ENCODE measurements around the gene ARHGAP44. TPM values are rescaled to one million over a fixed set of nuclear protein-coding genes. Genes with fewer than 3 reads are reported as not detected.
"Not testable (repeated sequence)": the region's sequence is repeated elsewhere in the genome, so short reads cannot be mapped to it uniquely, and the experiment has no call there.

Gene ARHGAP44
- polyA plus RNA-seq, 6 donors from 2014 or later: 0.07 to 0.16 TPM; not detected in 4

- Mint-ChIP-seq H3K36me3 (peaks cover 0 to 1% of the 10 kb centered on the region in 2 donors), H3K27ac (no peak overlapping the region), H3K4me3 (no peak overlapping the region), H3K9me3 (peaks cover 1 to 9% (median 5%) of the 10 kb centered on the region in 7 donors), H3K4me1 (no peaks in the 10 kb centered on the region), H3K27me3 (peaks cover 0 to 5% (median 0%) of the 10 kb centered on the region in 3 donors)
- no peak for DNase-seq
- no peak for ATAC-seq (ENCODE audit: low read depth in 2 of 2)
Measured at GRCh38 chr17:12877953-12878669, 88.8 kb downstream of the ARHGAP44 start.

- H3K9me3 Mint-ChIP-seq: not testable (repeated sequence)
Measured at GRCh38 chr17:12879096-12879495, 89.8 kb downstream of the ARHGAP44 start.

GRCh38 chr17:12883472-12883871, 94.2 kb downstream of the ARHGAP44 start:
- peaks cover 0 to 6% (median 1%) of the 10 kb centered on the region in 7 donors for H3K9me3 Mint-ChIP-seq
- H3K36me3 Mint-ChIP-seq: no peaks in the 10 kb centered on the region
- no peaks in the 10 kb centered on the region for H3K4me1 Mint-ChIP-seq

More at GRCh38 chr17:12879096-12879495, 89.8 kb downstream of the ARHGAP44 start:
- H3K27me3 Mint-ChIP-seq; H3K27ac Mint-ChIP-seq; H3K36me3 Mint-ChIP-seq; H3K4me1 Mint-ChIP-seq; H3K4me3 Mint-ChIP-seq; ATAC-seq (ENCODE audit: low read depth in 2 of 2); DNase-seq: not testable (repeated sequence)

GRCh38 chr17:12887088-12887487, 97.8 kb downstream of the ARHGAP44 start:
- H3K9me3 Mint-ChIP-seq: peaks cover 0 to 12% (median 3%) of the 10 kb centered on the region in 7 donors
- no peaks in the 10 kb centered on the region for H3K36me3 Mint-ChIP-seq
- no peak overlapping the region for H3K4me3 Mint-ChIP-seq
- peaks cover 0 to 10% (median 0%) of the 10 kb centered on the region in 3 donors for H3K27me3 Mint-ChIP-seq
- DNase-seq: no peak
- no peaks in the 10 kb centered on the region for H3K4me1 Mint-ChIP-seq
- H3K27ac Mint-ChIP-seq: peak overlapping the region in 1 of 6 donors; percentile 1
- ATAC-seq (ENCODE audit: low read depth in 2 of 2): no peak

More at GRCh38 chr17:12883472-12883871, 94.2 kb downstream of the ARHGAP44 start:
- ATAC-seq (ENCODE audit: low read depth in 2 of 2) (no peak), DNase-seq (no peak)
- Mint-ChIP-seq H3K4me3 (no peak overlapping the region), H3K27ac (no peak overlapping the region), H3K27me3 (no peaks in the 10 kb centered on the region)

DNA sequence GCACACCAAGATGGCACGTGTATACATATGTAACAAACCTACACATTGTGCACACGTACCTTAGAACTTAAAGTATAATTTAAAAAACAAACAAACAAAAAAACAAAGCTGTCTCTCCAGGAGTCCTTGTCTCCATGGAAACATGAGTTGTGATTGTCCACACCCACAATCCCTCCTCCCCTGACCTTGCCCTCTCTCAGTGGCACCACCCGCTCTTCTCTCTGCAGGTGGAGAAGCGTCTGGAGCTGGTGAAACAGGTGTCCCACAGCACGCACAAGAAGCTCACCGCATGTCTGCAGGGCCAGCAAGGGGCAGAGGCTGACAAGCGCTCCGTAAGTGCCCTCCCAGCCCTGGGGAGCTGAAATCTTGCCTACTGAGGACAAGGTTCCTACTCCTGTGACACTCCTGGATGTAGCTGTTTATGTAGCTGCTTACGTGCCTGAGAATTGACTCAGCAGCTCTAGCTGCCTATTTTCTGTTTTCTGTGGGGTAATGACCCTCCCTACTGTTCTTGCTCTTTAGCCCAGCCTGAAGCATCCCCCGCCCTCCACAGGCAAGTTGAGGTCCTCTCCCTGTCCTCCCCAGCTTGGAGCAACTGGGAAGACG, 107.0 kb downstream of the ARHGAP44 start:
- no peak overlapping the region for H3K27ac Mint-ChIP-seq
- ATAC-seq (ENCODE audit: low read depth in 2 of 2): no peak
- no peak for DNase-seq
- H3K4me1 Mint-ChIP-seq: no peaks in the 10 kb centered on the region
- peak overlapping the region in 1 of 8 donors; percentile 48 for H3K4me3 Mint-ChIP-seq
- H3K36me3 Mint-ChIP-seq: peaks cover 0 to 10% of the 10 kb centered on the region in 2 donors
- H3K27me3 Mint-ChIP-seq: no peaks in the 10 kb centered on the region
- peaks cover 10 to 51% (median 24%) of the 10 kb centered on the region in 7 donors for H3K9me3 Mint-ChIP-seq

DNA sequence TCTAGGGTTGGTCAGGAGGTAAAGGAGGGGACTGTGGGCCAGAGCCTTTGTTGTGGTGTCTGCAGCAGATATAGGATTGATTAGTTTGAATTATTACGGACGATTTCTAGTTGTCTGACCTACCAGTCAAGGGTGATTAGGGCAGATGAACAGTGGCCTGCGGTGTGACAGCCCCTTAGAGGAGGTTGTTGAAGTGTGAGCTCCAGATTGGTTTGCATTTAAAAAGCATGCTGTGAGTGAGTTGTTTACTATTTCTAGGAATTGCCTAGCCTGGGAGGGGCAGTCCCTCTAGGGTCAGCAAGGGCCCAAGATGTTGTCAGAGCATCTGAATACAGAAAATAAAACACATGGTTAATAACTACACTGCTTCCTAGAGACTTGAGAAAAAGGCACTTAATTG, 108.8 kb downstream of the ARHGAP44 start:
- H3K9me3 Mint-ChIP-seq: peaks cover 12 to 36% (median 21%) of the 10 kb centered on the region in 7 donors
- no peak for ATAC-seq (ENCODE audit: low read depth in 2 of 2)
- no peak overlapping the region for H3K4me3 Mint-ChIP-seq
- no peaks in the 10 kb centered on the region for H3K4me1 Mint-ChIP-seq
- peaks cover 0 to 4% (median 0%) of the 10 kb centered on the region in 3 donors for H3K27me3 Mint-ChIP-seq
- DNase-seq: no peak
- no peak overlapping the region for H3K27ac Mint-ChIP-seq
- peaks cover 0 to under 1% of the 10 kb centered on the region in 2 donors for H3K36me3 Mint-ChIP-seq

GRCh38 chr17:12899604-12900003, 110.3 kb downstream of the ARHGAP44 start:
- DNase-seq (no peak), ATAC-seq (ENCODE audit: low read depth in 2 of 2) (no peak)
- Mint-ChIP-seq H3K4me1 (no peaks in the 10 kb centered on the region), H3K27ac (no peak overlapping the region), H3K36me3 (no peaks in the 10 kb centered on the region), H3K9me3 (peaks cover 6 to 27% (median 18%) of the 10 kb centered on the region in 7 donors), H3K27me3 (peaks cover 0 to 4% (median 4%) of the 10 kb centered on the region in 3 donors), H3K4me3 (no peak overlapping the region)

GRCh38 chr17:12900474-12900873, 111.2 kb downstream of the ARHGAP44 start:
- no peak for DNase-seq
- Mint-ChIP-seq H3K4me1 (no peaks in the 10 kb centered on the region), H3K4me3 (no peak overlapping the region)

DNA sequence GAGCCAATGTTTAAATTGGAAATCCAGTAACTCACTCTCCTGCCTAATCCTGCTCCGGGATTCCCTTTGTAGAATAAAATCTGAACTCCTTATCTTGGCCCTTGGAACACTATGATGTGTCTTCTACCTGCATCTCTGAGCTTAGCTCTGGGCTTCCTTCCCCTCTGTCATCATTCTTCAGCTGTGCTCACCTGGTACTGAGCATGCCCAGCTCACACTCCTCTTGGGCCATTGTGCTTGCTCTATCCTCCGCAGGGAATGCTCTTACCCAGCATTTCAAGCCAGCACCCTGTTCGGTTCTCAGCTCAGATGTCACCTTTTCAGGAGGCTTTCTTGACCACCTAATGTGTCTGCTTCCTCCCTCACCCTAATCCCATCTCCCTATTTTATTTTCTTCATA, 112.7 kb downstream of the ARHGAP44 start:
- H3K27ac Mint-ChIP-seq: no peak overlapping the region
- H3K9me3 Mint-ChIP-seq: peaks cover 9 to 24% (median 17%) of the 10 kb centered on the region in 7 donors
- H3K4me1 Mint-ChIP-seq: no peaks in the 10 kb centered on the region
- no peak overlapping the region for H3K4me3 Mint-ChIP-seq
- DNase-seq (no peak), ATAC-seq (ENCODE audit: low read depth in 2 of 2) (no peak)
- H3K27me3 Mint-ChIP-seq: peaks cover 0 to 8% (median 4%) of the 10 kb centered on the region in 3 donors
- H3K36me3 Mint-ChIP-seq: no peaks in the 10 kb centered on the region

More at GRCh38 chr17:12900474-12900873, 111.2 kb downstream of the ARHGAP44 start:
- Mint-ChIP-seq H3K27ac (no peak overlapping the region), H3K9me3 (peaks cover 6 to 21% (median 18%) of the 10 kb centered on the region in 7 donors), H3K36me3 (no peaks in the 10 kb centered on the region), H3K27me3 (peaks cover 0 to 4% (median 4%) of the 10 kb centered on the region in 3 donors)
- ATAC-seq (ENCODE audit: low read depth in 2 of 2): no peak

DNA sequence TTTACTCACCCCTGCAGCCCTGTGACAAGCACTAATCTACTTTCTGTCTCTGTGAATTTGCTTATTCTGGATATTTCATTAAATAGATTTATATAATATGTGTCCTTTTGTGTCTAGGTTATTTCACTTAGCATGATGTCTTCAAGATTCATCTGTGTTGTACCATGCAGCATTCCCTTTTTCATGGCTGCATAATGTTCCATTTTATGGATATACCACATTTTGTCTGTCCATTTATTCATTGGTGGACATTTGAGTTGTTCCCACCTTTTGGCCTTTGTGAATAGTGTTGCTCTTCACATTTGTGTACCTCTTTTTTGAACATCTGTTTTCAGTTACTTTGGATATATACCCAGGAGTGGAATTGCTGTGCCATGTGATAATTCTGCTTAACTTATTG, 118.2 kb downstream of the ARHGAP44 start:
- Mint-ChIP-seq H3K27me3 (peaks cover 0 to 10% (median 8%) of the 10 kb centered on the region in 3 donors), H3K4me1 (no peaks in the 10 kb centered on the region), H3K4me3 (no peak overlapping the region), H3K36me3 (no peaks in the 10 kb centered on the region), H3K9me3 (peaks cover 8 to 41% (median 10%) of the 10 kb centered on the region in 7 donors), H3K27ac (peak overlapping the region in 1 of 6 donors; percentile 29)
- DNase-seq (no peak), ATAC-seq (ENCODE audit: low read depth in 2 of 2) (no peak)

GRCh38 chr17:12909046-12909445, 119.7 kb downstream of the ARHGAP44 start:
- H3K4me1 Mint-ChIP-seq: no peaks in the 10 kb centered on the region
- no peak overlapping the region for H3K27ac Mint-ChIP-seq
- H3K36me3 Mint-ChIP-seq: no peaks in the 10 kb centered on the region
- no peak for DNase-seq
- no peak overlapping the region for H3K4me3 Mint-ChIP-seq
- ATAC-seq (ENCODE audit: low read depth in 2 of 2): no peak
- peaks cover 0 to 15% (median 10%) of the 10 kb centered on the region in 3 donors for H3K27me3 Mint-ChIP-seq
- peaks cover 8 to 37% (median 9%) of the 10 kb centered on the region in 7 donors for H3K9me3 Mint-ChIP-seq

DNA sequence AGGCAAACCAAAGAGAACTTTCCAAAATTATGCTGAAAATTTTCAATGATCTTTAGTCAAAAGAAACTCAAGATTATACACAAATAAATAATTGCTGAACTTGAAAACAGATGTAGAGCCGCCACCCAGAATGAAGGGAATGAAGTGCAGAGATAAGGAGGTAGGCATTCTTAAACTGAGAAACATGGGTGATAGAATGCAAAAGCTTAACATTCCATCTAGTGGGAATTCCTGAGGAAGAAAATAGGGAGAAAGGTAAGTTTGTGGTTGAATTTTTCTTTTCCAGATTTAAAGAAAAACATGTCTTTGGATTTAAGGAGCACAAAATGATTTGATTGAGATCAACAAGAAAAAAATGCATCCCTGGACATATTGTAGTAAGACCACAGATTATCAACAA, 120.2 kb downstream of the ARHGAP44 start:
- H3K27ac Mint-ChIP-seq: peak overlapping the region in 1 of 6 donors; percentile 74
- peaks cover 7 to 34% (median 9%) of the 10 kb centered on the region in 7 donors for H3K9me3 Mint-ChIP-seq
- DNase-seq: no peak
- no peaks in the 10 kb centered on the region for H3K36me3 Mint-ChIP-seq
- H3K4me3 Mint-ChIP-seq: no peak overlapping the region
- ATAC-seq (ENCODE audit: low read depth in 2 of 2): no peak
- H3K4me1 Mint-ChIP-seq: no peaks in the 10 kb centered on the region
- H3K27me3 Mint-ChIP-seq: peaks cover 0 to 15% (median 6%) of the 10 kb centered on the region in 3 donors

- peaks cover 5 to 27% (median 9%) of the 10 kb centered on the region in 7 donors for H3K9me3 Mint-ChIP-seq
- ATAC-seq (ENCODE audit: low read depth in 2 of 2): no peak
Measured at GRCh38 chr17:12911239-12911638, 121.9 kb downstream of the ARHGAP44 start.

DNA sequence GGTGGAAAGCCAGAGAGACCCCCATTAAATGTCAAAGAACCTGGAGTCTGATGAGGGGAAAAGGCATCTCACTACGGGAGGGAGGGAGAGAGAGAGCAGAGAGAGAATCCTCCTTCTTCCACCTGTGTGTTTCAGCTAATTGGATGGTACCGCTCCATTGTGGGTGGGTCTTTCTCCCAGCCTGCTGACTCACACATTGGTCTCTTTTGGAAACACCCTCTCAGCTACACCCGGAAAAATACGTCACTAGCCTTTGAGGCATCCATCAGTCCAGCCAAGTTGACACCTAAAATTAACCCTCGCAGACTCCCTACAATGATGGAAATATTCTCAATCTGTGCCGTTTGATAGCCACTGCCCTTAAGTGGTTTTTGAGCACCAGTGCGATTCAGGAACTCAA, 128.1 kb downstream of the ARHGAP44 start:
- ATAC-seq (ENCODE audit: low read depth in 2 of 2) (no peak), DNase-seq (no peak)
- no peaks in the 10 kb centered on the region for H3K4me1 Mint-ChIP-seq
- H3K36me3 Mint-ChIP-seq: no peaks in the 10 kb centered on the region
- no peak overlapping the region for H3K27ac Mint-ChIP-seq
- no peak overlapping the region for H3K4me3 Mint-ChIP-seq
- peaks cover 0 to 8% (median 0%) of the 10 kb centered on the region in 3 donors for H3K27me3 Mint-ChIP-seq
- peaks cover 0 to 5% (median 0%) of the 10 kb centered on the region in 7 donors for H3K9me3 Mint-ChIP-seq

More at GRCh38 chr17:12911239-12911638, 121.9 kb downstream of the ARHGAP44 start:
- Mint-ChIP-seq H3K27ac (no peak overlapping the region), H3K36me3 (no peaks in the 10 kb centered on the region), H3K4me3 (no peak overlapping the region), H3K4me1 (no peaks in the 10 kb centered on the region), H3K27me3 (peaks cover 0 to 15% (median 6%) of the 10 kb centered on the region in 3 donors)
- no peak for DNase-seq
